Measurements from ENCODE around the gene MISP. TPM values are rescaled to one million over a fixed set of nuclear protein-coding genes. Genes with fewer than 3 reads are reported as not detected.
"Not testable (repeated sequence)": the region's sequence is repeated elsewhere in the genome, so short reads cannot be mapped to it uniquely, and the experiment has no call there.

Gene MISP
- total and polyA plus RNA-seq, 9 donors = 0.08 to 44.0 (median 0.55) TPM

- Histone ChIP-seq H3K27ac (no peak overlapping the region), H3K27me3 (no peaks in the 10 kb centered on the region), H3K36me3 (no peaks in the 10 kb centered on the region), H3K4me1 (ENCODE audit: insufficient read depth) (no peaks in the 10 kb centered on the region), H3K4me3 (no peak overlapping the region), H3K9me3 (no peaks in the 10 kb centered on the region)
- intact Hi-C loops (cut with DNase I) = no loop called here
- peak in 1 of 5 donors; percentile 29 for DNase-seq
- TF ChIP-seq POLR2A (IDR thresholded peaks at IDR 0.05) = no peak
- TF ChIP-seq EP300 (IDR thresholded peaks at IDR 0.05) = no peak
- TF ChIP-seq CTCF (IDR thresholded peaks at IDR 0.05) = no peak
- 87 to 92% (median 91%) methylated on average over 23 of the region's 23 CpGs for WGBS, 3 donors
Measured at GRCh38 chr19:738509-739128, 12.3 kb upstream of the MISP start.

- no peaks in the 10 kb centered on the region for H3K36me3 ChIP-seq
- H3K27me3 ChIP-seq = no peaks in the 10 kb centered on the region
- no peaks in the 10 kb centered on the region for H3K9me3 ChIP-seq
- H3K4me3 ChIP-seq = no peak overlapping the region
- DNase-seq = peak in 2 of 5 donors; percentile 10 to 24
- peaks cover 2% of the 10 kb centered on the region for H3K4me1 ChIP-seq (ENCODE audit: insufficient read depth)
- intact Hi-C loops (cut with DNase I) = no loop called here
- no peak overlapping the region for H3K27ac ChIP-seq
- 80 to 87% (median 83%) methylated on average over 35 to 36 of the region's 36 CpGs for WGBS, 3 donors
- TF ChIP-seq CTCF (IDR thresholded peaks at IDR 0.05) = no peak
- TF ChIP-seq EP300 (IDR thresholded peaks at IDR 0.05) = no peak
- TF ChIP-seq POLR2A (IDR thresholded peaks at IDR 0.05) = no peak
Measured at GRCh38 chr19:739998-740715, 10.8 kb upstream of the MISP start.

GRCh38 chr19:740816-741505 lies 10.0 kb upstream of the MISP start:
- H3K27ac ChIP-seq; H3K9me3 ChIP-seq; H3K27me3 ChIP-seq; H3K36me3 ChIP-seq; H3K4me1 ChIP-seq (ENCODE audit: insufficient read depth); H3K4me3 ChIP-seq; intact Hi-C loops (cut with DNase I): not testable (repeated sequence)
- WGBS, 3 donors = 89 to 92% (median 90%) methylated on average over 14 to 16 of the region's 16 CpGs
- peak in 1 of 5 donors; percentile 9 for DNase-seq

GRCh38 chr19:741506-742131 lies 9.3 kb upstream of the MISP start:
- Histone ChIP-seq H3K36me3 (no peaks in the 10 kb centered on the region), H3K9me3 (no peaks in the 10 kb centered on the region), H3K4me1 (ENCODE audit: insufficient read depth) (peaks cover 2% of the 10 kb centered on the region), H3K27me3 (no peaks in the 10 kb centered on the region), H3K27ac (no peak overlapping the region), H3K4me3 (no peak overlapping the region)
- WGBS, 3 donors = 85 to 90% (median 88%) methylated on average over 17 to 19 of the region's 19 CpGs
- no peak for TF ChIP-seq POLR2A (IDR thresholded peaks at IDR 0.05)
- TF ChIP-seq CTCF (IDR thresholded peaks at IDR 0.05) = no peak
- TF ChIP-seq EP300 (IDR thresholded peaks at IDR 0.05) = no peak
- intact Hi-C loops (cut with DNase I) = no loop called here
- DNase-seq = peak in 1 of 5 donors; percentile 13
